Activated CD8-positive, alpha-beta memory T cell treated with anti-CD3 and anti-CD28 coated beads, Interleukin-2, amount 50 U/mL, for 48 hours (primary cell): Measurements from ENCODE around the gene CAMTA1.

Source experiments
- DNase-seq: peaks from one replicate; pipeline ENCODE4 v3.0.0-alpha.2; 2020

CAMTA1 gene

DNA sequence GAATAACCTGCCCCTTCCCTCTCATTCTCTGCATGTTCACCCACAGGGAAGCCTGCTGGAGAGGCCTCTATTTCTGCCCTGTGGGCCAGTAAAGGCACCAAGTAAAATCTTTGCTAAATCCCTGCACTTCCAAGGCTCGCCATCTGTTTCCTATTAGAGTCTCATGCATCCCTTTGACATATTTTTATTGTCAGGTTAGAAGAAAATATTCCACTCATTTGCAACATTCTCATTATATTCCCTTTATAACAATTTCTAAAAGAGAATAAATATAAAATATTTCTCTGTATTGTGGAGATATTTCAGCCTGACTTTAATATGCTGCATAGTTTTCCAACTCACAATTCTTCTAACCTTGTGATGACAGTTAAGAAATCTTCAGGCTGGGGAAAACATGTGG is 645.4 kb downstream of the CAMTA1 start:
- no peak for DNase-seq

DNA sequence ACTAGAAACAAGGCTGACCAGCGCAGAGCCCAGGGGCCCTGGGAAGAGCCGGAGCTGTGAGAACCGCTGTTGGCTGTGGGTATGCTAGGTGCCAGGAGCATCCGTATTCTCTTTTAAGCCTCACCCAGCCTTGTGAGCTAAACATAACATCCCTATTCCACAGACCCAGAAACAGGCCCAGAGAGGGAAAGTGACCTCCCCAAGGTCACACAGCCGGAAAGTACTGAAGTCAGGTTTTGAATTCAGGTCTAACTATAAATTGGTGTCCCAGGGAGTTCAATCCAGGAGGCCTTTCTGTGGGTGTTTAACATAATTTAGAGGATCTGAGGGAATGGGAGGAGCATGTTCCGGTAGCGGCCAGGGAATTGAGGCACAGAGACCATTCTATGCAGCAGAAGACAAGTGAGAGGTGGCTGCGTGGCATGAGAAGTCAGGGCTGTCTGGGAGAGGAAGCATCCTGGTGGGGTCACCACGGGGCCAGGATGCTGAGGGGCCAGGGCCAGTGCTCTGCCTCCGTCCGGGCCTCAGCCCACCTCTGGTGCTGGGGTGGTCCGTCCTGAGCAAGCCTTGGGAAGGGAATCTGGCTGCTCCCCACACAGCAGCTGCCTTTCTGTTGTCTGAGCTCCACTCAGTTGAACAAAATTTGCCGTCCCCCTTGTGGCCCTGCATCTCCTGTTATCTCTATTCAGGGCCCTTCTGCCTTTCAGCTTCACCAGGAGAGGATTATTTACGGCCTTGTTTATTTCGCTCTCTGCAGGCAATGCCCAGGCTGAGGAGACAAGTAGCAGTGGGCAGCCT is 647.0 kb downstream of the CAMTA1 start:
- no peak for DNase-seq

DNA sequence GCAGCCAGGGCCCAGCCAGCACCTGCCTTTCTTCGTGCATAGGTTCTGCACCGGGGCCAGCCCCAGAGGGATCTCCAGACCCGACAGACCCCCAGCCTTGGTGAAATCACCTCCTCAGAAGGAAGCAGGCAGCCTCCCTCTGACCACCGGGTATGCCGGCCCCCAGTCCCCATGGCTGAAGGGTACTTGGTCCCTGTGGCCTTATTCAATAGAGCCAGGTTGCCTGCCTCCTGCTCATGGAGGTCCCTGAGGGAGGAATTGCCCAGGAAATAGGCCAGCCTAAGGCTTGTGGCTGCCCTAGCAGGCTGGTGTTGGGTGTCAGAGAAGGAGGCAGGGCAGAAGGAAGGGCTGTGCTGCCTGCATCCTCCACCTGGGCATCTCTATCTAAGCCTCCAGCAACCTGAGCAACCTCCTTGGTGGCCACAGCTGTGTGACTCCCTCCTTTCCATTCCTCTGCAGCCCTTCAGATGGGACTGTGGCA is 647.7 kb downstream of the CAMTA1 start:
- no peak for DNase-seq

DNA sequence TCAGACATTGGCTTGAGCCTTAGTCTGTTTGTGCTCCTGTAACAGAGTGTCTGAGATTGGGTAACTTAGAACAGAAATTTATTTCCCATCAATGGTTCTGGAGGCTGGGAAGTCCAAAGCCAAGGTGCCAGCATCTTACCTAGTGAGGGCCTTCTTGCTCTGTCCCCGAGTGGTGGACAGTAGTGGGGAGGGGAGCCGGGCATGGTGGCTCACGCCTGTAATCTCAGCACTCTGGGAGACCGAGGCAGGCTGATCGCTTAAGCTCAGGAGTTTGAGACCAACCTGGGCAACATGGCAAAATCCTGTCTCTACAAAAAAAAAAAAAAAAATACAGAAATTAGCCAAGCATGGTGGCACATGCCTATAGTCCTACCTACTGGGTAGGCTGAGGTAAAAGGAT is 649.3 kb downstream of the CAMTA1 start:
- no peak for DNase-seq

DNA sequence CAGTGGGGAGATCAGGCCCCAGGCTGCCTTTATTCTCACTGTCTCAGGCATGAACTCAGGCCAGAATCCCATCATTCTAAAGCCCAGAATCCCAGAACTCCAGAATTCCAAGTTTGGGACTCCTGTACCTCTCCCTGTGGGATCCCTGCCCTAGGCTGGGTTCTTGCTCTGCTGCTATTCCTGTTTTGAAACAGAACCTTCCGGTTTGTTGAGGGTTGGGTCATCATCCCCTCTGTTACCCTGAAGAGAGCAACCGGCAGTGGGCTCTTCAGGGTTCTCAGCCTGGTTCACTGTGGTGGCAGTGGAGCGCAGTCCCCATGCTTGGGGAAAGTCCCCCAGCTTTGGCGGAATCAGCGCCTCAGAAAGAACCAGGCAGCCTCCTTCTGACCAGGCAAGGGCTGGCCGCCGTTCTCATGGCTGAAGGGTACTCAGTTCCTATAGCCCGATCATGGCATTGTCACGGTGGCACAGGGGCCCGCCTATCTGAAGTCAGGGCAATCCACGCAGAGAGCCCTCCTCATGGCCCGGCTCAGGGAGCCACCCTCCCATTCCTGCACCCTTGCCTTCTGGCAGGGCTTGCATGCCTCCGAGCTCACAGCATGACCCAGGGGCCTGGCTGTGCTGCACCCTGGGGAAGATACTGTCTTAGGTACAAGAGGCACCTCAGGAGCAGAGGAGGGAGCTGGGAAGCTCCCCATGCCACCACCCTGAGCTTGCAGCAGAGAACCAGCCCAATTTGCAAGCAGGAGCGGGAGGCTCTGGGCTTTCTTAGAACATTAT is 650.2 kb downstream of the CAMTA1 start:
- no peak for DNase-seq

DNA sequence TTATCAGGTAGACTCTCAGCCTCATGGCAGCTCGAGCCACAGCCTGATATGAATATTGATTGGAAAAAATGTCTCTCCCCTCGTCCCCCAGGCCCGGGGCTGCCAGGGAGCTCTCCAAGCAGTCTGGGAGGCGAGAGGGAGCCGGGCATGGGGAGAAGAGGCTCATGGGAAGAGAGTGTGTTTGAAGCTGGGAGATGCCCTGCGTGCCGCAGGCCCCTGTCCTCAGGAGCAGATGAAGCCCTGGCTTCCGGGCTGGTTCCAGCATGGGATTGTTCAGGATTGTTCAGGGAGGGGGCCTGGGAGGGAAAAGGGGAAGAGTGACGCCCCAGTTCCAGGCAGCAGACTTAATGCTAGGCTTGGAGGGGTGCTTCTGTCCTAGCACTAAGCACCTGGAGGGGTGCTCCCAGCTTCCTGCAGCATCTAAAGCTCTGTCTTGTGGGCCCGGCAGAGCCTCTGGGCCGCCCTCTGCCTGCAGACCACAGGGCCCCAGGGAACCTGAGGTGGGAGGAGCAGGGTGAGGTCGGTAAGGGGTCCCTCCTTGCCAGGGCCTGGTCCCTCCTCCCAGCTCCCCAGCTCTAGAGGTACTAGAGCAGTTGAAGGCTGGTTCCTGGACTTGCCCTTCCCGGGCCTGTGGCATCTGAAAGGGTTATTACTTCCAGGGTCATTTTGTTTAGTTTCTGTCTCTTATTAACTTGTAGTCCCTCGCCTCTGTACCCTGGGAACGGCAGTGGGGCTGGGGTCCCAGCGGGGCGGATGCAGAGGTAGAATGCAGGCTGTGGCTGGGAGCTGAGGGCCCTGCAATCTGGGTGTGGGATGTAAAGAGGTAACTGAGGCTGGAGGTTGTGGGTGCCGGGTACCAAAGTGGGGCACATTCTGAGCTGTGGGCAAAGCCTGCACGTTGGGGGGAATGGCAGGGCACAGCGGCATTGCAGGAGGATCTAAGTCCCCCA is 651.1 kb downstream of the CAMTA1 start:
- DNase-seq, result no peak

DNA sequence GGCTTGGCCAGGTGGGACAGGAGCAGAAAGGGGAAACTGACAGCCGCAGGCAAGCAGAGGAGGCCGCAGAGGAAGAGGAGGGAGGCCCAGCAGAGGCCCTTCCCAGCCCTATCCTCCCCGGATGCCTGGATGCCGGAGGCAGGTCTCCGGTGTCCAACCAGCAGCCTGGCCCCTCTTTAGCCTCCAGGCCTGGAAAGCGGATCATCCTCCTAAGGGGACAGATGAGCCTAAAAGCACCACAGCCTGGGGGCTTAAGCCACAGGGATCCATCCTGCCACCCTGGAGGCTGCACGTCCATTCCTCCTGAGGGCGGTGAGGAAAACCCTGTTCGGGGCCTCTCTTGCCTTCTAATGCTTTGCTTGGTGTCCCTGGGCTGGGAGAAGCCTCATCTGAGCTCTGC is 651.8 kb downstream of the CAMTA1 start:
- DNase-seq, result no peak

DNA sequence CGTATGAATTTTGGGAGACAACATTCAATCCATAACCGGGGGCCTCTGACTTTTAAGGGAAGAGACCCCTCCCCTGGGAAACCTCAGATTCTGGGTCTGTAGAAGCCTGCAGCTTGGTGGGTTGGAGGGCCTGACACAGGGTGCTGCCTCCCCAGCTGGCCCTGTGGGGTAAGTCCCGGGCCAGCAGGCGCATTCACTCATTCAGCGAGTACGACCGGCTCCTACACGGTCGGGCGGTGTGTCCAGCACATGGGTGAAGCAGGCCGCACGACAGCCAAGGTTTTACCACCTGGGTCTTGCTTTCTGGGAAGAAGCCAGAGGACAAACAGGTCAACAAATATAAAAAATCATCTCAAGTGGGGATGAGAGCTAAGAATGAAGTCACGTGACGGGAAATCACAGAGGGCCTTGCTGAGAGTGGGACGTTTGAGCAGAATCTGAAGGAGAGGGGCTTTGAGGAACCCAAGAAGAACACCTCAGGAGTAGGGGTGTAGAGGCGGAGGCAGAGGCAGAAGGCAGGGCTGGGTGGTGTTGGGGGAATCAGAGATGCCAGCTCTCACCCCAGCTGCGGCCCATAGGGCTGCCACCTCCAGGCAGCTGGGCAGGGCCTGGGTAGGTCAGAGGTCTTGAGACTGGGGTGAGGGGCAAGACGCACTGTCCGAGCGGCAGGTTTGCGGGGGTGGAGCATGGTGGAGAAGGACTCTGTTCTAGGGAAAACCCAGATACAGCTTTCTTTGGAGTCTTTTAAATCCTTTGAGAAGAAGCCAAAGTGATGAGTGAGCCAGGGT is 652.5 kb downstream of the CAMTA1 start:
- no peak for DNase-seq

DNA sequence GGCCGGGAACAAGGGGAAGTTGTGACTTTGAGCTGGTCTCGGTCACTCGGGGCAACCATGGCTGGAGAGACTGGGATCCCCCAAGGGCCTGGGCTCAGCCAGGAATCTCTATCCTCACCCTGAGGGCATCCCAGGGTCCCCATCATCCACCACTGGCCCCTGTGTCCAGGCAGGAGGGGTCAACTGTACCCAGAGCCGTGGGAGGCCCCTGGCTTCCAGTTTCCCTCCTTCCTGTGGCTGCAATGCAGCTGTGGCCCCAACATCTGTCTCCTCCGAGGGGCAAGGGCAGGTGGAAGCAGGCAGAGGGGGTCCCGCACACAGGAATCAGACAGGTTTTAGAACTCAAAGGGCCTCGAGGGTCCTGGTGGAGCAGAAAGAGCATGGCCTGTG is 653.1 kb downstream of the CAMTA1 start:
- DNase-seq, result no peak

DNA sequence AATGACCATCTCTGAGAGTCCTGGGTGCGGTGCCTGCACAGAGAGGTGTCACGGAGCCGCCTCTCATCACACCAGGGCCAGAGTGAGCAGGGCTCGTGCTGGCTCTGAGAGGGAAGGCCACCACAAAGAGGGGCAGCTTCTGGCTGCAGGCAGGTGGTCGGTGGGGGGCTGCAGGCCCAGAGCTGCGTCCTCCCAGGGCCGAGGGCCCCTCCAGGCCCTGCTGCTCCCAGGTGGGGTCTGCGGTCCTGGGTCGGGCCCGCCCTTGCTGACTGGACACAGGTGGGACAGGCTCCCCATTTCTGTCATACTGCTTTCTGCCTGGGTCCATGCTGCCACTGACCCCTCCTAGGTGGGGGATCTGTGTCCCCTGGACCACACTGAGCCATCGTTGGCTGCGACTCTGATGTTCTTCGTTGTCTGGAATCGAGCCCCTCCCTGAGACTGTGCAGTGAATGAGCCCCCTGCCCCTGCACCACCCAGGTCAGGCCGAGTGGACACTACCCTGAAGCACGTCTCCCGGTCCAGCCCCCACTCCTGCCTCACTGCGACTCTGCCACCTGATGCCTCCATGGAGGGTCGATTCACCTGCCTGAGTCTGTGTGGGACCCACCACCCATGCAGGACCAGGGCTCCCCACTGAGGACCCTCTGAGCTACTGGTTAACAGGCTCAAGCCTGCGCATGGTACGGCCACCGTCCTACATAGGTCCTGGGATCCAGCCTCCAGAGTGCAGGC is 653.8 kb downstream of the CAMTA1 start:
- DNase-seq, result no peak

DNA sequence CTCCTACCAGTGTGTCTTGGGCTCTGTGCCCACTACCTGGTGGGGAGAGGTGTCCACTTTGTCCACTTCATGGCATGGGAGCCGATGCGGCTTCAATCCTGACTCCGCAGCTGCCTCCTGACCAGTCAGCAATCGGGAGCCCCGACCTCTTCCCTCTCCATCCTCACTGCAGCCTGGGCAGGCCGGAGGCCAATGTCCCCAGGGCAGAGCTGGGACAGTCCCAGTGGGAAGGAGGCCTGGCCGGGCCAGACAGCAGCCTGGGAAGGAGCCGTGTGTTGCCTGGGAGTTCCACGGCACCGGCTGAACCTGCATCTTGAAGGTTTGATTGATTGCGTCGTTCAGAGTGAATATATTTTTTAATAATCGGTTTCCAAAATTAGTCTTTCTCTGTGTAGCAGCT is 654.9 kb downstream of the CAMTA1 start:
- no peak for DNase-seq

DNA sequence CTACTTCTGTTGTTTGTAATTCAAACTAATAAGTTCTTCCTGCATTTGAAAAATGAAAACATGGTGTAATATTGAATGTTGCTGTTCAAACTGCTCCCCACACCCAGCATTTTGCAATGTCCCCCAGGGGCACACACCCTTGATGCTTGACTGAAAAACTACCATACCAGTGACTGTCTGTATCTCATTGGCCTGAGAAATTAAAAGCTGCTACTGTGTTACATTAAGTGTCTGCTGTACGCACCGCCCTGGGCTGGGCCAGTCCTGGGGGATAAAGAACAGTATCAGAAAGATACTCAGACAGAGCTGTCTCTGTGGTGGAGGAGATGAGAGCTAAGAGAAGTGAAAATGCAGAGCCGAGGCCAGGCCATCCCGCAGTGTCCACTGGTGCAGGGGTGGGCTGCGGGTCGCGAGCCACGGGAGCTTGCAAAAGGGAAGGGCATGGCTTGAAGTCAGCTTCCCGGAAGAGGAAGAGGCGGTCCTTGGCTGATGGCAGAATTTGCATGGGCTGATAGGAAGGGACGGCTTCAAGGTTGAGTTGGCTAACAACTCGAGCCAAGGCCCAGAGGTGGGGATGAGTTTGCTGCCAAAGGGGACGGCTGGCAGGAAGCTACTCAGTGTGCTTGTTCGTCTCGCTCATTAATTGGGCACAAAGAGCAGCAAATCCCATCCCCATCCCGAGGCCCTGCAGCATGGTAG is 656.0 kb downstream of the CAMTA1 start:
- no peak for DNase-seq

DNA sequence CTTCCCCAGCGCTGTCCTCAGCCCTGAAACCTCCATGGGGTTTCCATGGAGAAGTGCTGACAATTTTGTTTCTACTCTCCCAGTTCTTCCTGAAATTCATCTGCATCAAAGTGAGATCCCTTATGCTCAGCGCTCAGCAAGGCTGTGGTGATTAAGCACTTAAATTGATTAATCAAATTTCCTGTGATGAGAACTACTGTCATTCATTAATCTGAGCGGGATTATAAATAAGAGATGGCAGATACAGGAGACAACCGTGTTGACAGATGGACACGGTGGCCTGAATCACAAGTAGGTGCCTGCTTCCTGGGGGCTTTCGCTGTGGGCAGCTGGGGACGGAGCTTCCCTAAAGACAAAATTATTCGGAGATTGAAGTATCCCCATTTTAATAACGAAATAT is 656.8 kb downstream of the CAMTA1 start:
- no peak for DNase-seq

DNA sequence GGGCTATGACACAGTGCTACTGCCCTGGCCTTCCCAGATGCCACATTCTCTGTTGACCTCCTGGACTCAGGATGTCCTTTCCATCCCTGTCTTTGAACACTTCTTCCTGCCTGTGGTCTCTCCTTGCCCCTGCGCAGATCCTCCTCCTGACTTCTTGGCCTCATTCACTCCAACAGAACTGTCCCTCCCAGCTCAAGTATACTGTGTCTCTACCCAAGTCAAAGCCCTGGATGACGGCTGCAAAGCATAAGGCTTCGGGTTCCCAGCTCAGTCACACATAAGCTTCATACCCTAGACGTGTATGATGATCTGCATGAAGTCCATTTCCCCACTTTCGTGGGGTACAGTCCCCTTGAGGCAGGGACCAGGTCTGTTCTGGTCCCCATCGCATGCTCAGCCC is 657.7 kb downstream of the CAMTA1 start:
- DNase-seq, result no peak

DNA sequence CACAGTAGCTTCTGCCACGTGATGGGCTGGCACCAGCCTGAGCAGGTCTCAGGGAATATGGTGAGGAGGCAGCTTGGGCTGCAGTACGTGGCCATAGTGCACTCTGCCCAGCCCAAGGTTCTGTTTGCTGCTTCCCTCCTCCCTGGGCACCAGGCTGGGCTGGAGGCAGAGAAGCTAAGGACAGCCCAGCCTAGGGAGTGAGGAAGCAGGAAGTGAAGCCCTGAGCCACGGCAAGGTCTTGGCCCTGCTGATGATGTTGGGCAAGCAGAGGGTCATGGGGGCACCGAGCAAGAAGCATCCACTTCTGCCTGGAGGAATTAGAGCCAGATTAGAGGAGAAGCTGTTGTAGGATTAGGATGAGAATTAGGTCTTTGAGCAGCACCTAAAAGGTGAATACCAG is 659.1 kb downstream of the CAMTA1 start:
- DNase-seq, result no peak

DNA sequence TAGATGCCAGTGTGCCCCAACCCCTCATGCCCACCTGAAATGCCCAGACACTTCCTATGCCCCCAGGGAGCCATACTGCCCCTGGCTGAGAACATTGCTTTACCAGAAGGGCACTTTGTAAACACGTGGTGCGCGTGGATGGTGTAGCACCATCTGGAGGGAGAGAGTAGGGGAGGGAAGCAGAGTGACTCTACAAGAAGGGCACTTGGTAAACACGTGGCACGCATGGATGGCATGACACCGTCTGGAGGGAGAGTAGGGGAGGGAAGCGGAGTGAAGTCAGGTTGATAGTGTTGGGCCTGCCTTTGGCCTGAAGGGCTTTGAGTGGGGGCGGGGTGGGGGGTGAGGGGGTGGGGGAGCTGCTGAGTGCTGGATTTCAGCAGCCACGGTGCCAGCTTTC is 661.8 kb downstream of the CAMTA1 start:
- no peak for DNase-seq

DNA sequence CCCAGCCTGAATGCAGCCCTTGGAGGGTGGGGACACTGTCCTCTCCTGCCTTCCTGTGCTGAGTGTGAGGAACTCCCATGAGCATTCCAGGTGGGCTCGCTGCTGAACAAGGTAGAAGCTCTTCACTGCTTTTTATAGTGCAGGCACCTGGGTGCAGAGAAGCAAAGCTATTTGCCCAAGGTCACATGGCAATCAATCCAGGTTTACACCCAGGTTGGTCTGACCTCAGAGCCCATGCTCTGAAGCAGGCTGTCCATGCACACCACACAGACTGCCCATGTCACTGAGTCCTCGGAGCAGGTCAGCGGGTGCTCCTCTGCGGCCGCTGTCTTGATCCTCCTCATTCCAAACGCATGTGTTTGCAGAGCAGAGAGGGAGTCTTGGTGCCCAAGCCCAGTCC is 662.5 kb downstream of the CAMTA1 start:
- no peak for DNase-seq

DNA sequence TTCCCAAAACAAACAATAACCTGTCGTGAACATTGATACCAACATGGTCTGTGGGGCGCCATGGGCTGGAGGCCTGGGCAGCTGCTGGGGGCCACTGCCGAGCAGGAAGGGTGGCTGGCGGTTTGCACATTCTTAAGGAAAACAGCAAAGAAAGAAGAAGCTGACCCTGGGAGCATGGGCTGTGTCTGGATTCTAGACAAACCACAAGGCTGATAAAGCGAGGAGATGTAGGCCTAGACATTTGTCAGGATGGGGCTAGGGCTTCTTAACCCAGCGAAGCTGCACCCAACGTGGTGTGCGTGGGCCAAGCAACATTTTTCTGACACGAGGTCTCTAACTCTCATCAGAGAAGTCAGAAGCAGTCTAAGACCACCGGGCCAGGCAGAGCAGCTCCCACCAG is 663.7 kb downstream of the CAMTA1 start:
- no peak for DNase-seq

DNA sequence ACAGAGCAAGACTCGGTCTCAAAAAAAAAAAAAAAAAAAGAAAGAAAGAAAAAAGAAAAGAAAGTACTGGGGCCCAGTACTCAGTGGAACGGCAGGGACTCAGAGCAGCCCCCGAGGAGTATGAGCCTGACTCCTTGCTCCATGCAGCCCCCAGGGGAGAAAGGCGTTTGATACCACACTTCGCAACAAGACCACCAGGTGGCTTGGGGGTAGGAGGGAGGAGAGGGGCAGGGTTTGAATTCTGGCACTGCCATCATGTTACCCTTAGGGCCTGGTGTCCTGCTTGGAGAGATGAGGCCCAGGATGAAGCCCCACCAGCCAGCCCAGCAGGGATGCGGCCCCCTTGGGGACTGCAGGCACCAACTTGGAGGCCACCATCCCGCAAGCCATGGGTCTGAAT is 664.5 kb downstream of the CAMTA1 start:
- DNase-seq, result no peak

DNA sequence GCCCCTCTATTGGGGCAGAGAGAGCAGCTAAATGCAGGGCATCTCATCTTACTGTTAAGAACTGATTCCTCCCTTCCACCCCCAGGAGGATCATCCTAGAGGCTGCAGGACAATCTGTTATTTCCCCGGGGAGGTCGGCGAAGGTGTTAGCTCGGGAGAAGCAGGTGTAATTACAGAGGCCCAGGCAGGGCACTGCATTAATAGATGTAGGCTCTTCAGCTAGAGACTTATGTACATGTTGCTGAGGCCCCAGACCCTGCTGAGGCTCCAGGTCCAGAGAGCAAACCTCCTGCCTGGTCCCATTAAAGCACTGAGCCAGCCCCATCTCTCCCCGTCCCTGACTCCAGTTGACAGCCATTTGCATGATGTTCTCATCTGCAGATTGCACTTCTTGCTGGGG is 665.6 kb downstream of the CAMTA1 start:
- no peak for DNase-seq

DNA sequence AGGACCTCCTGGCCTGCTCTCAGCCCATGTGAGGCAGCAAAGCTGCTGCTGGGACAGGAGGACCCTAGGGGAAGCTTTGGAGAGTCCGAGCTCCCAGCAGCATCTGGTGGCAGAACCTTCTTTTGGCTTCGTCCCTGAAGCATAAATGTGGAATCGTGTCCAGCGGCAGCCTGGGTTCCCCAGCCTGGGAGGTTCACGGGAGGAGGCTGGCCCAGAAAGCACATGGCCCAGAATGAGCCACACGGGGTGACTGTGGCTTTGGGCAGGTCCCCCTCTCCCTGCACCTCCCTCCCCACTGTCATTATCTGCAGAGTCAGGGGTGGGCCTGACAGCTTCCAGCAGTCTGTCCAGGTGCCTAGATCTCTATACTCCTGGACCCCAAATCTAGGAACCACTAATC is 667.8 kb downstream of the CAMTA1 start:
- DNase-seq, result no peak
